CD1c-positive myeloid dendritic cell (primary cell): ENCODE measurements around the gene PDZD2.

ENCODE experiments used
- DNase-seq: peaks from one replicate; pipeline ENCODE4 v3.0.0-alpha.2; 2016; ENCODE audit errors: extremely low spot score

Gene PDZD2

GRCh38 chr5:31931874-31932273 is 292.9 kb downstream of the PDZD2 start:
- DNase-seq: no peak

- no peak for DNase-seq
Measured at GRCh38 chr5:31934156-31934555, 295.2 kb downstream of the PDZD2 start.

DNA sequence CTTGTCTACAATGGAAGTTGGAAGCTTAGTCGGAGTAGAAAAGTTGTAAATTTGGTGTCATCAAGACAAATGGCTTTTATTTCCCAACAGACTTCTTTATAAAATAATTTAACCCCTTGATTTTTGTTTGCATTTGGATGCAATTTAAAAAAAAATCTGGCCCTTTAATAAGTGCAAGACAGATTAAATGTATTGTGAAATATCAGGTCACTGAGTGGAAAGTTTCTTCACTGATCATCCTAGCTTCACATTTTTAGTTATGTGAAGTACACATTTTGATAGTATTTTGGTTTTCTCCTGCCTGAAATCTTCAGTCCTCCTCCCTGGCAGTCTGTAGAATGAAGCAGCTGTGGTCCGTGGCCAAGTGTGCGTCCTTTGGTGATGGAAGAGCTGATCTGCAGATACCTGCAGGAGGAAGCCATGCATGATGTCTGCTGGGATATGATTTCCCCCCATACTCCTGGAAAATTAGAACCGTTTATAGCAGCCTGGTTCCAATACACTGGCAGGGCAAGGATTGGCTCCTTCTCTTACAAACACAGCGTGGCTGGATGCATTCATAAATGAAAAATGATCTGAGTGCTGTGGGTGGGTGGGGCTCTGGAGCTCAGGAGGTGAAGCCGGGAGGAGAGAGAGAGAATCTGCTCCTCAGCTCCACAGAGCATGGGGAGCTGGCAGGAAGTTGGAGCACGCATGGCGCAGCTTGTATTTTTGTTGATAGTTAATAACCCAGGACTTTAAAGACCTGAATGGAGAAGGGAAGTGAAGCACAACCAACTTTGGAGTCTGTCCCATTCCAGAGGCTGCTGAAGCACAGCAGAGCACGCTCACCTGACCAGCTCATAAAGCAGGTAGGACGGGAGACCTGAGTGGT is 296.8 kb downstream of the PDZD2 start:
- DNase-seq: no peak

- no peak for DNase-seq
Measured at GRCh38 chr5:31936683-31937082, 297.8 kb downstream of the PDZD2 start.

- no peak for DNase-seq
Measured at GRCh38 chr5:31937226-31937625, 298.3 kb downstream of the PDZD2 start.

- DNase-seq: no peak
Measured at GRCh38 chr5:31937703-31938102, 298.8 kb downstream of the PDZD2 start.

GRCh38 chr5:31939151-31939550 is 300.2 kb downstream of the PDZD2 start:
- DNase-seq: no peak

GRCh38 chr5:31941151-31941755 is 302.3 kb downstream of the PDZD2 start:
- no peak for DNase-seq

DNA sequence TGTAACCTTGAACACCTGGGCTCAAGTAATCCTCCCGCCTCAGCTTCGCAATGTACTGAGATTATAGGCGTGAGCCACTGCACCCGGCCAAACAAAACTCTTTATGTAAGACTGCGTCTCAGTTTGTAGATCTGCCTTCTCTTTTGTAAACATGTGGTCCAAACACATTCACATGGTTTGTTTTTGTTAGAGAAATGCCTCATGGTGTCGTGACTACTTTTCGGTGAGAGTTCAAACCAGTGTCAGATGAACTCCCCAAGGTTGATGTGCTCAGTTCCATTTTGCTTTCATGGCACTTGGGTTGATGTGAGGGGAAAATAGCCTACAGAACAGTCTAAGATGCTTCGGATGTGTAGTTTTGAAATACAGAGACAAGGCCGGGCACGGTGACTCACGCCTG is 303.6 kb downstream of the PDZD2 start:
- DNase-seq: no peak

DNA sequence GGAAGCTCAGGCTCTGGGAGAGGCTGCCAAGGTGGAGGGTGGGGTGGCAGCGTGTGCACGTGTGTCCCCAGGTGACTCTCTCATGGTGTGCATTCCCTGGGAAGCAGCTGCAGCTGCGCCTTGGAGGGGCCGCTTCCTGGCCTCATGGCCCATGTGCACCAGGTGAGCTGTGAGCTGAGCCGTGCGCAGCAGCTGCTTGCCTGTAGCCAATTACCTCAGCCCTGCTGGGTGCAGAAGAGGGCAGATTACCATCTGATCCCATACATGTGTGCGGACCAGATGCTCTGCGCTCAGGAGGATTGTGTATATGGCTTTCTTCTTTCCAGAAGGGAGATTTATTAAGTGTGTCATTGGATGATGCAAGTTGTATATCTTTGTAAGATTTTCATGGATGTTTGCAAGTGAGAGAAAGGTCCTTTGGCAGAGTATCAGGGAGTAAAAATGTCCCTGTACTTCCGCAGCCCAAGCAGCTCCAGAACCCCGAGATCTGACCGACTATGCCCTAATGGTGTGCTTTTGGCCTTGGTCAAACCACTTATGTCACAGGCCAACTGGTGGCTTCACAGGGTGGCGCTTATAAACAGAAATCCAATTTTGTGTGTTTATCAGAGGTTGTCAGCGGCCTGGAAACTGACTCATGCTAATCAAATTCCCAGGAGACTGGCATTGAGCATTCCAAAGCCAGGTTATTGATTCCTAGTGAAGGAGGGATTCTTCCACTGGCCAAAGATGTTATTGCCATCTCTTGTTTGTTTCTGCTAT is 305.9 kb downstream of the PDZD2 start:
- DNase-seq: no peak

DNA sequence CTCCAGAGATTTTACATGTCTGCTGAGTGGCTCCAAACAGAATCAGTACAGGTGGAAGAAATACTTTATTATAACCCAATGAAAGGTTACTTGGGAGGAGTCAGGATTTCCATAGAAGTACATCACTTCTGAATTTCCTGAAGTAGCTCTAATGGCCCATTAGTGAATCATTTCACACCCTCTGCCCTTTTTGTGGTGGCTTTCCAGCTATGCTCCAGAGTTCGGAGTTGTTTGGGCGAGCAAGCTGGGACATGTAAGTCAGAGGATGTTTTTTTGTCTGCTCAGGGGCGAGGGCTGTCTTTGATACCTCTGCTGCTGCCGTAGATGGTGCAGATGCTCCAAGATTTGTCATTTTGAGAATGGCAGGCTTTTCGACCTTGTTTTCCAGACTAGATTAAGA is 309.1 kb downstream of the PDZD2 start:
- DNase-seq: no peak

DNA sequence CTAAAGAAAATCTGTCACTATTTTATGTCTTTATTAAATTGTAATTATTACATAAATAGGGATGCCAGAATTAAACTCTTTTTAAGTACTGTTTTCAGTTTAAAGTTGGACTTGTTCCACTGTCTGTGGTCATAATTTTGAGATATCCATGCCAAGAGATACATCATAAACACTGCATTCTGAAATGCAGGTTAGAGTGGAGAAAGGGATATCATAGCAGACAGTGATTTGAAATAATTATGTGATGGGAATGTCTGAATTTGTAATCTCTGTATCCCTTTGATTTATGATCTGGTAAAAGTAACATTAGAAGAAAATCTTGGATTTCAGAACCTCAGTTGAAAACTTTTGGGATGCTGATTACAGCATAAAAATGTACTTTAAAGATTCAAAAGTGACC is 313.1 kb downstream of the PDZD2 start:
- no peak for DNase-seq

DNA sequence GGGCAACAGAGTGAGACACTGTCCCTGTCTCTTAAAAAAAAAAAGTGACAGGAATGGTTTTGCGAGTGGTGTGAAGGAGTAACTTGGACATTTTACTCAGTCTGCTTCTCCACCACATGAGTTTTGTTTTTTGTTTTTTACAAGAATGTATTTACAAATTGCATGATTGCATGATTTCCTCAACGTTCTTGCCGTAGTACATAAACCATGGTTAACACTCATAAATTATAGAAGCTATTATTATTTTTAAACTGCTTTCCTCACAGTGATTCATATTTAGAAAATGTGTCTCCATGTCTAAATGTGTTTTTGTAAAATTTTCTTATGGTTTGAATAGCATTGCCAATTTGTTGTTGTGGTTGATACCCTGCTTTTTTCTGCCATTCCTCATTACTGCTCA is 315.2 kb downstream of the PDZD2 start:
- DNase-seq: no peak

DNA sequence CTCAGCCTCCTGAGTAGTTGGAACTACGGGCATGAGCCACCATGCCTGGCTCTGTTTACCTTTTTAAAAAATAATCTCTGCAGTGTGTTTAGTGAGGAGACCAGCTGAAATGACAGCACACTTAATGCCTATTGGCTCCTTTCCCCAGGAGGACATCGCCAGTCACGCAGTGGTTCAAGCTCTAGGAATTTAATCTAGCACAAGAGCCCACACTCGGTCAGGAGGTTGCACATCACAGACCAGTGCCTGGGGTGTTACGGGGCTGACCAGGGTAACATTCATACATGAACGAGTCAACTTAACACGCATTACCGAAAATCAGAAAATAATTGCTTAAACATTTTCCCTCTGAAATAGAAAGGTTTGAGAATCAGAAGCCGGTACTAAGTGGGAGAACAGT is 318.2 kb downstream of the PDZD2 start:
- DNase-seq: no peak

DNA sequence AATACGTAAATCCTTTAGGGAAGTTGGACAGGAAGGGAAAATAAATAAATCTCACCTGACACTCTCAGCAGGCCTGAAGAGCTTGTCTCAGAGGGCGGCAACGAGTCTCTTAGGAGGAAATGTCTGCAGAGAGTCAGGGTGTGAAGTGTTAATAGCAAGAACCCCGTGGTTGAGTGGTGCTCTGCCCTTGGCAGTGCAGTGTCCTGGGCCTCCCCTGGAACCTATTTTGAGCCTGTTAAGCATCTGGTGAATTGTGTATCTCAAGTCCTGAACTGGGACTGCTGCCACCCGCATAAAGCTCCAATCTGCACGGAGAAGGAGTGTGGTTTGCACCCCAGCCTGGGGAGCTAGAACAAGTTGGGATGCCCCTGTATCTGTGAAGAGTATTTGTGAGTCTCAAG is 323.4 kb downstream of the PDZD2 start:
- DNase-seq: no peak

DNA sequence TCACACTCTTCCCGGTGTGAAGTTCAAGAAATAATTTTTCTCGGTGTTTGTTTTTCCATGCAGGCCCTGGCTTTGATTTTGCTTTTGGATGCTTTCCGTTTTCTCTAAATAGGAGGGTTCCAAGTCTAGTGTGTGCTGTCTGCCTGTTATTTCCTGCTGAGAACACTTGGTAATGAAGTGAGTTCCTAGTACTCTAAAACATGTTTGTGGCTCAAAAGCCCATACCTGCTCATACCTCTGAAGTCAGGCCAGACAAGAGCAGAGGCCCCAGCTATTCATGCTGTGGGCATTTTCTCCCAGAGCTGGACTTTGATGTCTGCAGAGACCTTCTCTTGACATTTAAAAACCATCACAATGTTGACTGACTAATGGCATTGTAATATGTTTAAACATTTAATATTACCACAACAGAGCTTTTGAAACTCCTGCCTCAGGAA is 324.0 kb downstream of the PDZD2 start:
- no peak for DNase-seq

GRCh38 chr5:31963358-31964006 is 324.6 kb downstream of the PDZD2 start:
- no peak for DNase-seq

GRCh38 chr5:31964007-31964360 is 325.1 kb downstream of the PDZD2 start:
- DNase-seq: no peak

DNA sequence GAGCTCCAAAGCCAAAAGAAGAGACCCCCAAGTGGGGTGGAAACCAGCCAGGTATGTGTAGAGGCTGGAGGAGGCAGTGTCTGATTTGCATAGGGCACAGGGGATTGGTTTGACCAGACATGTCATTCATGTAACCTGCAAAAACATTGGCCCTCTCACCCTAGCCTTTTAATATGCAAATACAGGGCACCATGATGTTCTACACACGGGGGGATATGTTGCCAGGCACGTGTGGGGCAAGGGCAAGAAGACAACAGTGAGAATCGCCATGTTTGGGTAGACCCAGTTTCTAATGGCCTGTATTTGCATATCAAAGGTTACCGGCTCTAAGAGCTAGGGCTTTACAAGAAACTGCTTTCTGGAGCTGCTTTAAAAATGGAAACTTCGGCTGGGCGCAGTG is 326.3 kb downstream of the PDZD2 start:
- no peak for DNase-seq

DNA sequence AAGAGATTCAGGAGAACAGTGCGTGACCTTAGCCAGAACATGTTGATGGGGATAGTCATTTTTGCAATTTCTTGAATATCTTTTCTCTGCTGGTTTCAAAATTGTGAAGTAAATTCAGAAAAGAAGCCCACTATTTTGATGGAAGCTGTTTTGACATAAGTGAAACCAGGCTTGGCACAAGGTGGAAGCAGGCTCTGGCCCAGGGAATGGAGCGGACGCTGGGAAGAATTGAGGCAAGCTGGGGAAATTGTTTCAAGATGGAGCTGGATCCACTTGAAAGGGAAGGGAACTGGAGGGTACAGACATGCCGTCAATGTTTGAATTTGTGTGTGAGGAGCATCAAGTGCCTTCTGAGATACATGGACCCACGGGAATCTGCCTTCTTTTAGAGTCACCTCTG is 328.0 kb downstream of the PDZD2 start:
- DNase-seq: no peak

DNA sequence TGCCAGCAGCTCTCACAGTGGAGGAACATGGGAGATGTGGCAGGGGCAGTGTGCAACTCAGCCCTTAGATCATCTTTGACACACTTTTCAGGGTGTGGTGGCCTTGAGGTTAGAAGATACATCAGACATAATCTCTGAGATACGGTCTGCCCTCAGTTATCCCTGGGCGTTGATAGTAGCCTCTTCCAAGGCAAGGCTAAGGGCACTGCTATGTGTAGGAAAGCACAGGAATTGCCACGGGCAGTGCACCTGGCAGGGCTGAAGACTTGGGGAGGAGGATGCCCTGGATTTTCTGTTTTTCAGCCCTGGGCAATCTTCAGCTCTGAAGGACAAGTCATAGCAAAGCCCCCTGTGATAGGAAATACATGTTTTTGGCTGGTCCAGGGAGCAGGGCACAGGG is 328.5 kb downstream of the PDZD2 start:
- no peak for DNase-seq

GRCh38 chr5:31972558-31972957 is 333.6 kb downstream of the PDZD2 start:
- DNase-seq: no peak
